ENCODE data around the gene FCAMR. TPM values are rescaled to one million over a fixed set of nuclear protein-coding genes. Genes with fewer than 3 reads are reported as not detected.

Gene FCAMR
- polyA plus RNA-seq, 3 donors, result 6.8 to 10.5 (median 9.5) TPM

DNA sequence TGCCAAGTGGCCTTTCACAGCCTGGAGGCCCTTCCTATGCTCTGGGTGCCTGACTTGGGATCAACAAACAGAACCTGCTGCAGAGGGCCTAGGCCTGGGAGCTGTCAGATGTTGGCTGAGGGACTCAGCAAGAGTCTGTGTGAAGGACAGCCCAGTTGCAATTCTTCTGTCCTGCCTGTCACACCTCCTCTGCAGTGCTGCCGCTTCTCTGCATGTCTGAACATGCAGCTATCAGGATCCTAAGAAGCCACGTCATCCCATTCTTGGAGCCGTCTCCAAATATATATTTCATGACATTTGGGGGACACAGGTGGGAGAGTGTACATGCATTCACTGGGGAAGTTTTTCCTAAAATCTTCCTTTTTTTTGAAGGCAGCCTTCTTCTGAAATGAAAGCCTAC is 8.6 kb downstream of the FCAMR start:
- DNase-seq, result no peak

- no peak for DNase-seq
Observed at GRCh38 chr1:206960676-206961386, 9.4 kb downstream of the FCAMR start.

- DNase-seq, result no peak
Observed at GRCh38 chr1:206958144-206958543, 12.1 kb downstream of the FCAMR start.

- DNase-seq, result no peak
Observed at GRCh38 chr1:206957639-206958038, 12.6 kb downstream of the FCAMR start.

DNA sequence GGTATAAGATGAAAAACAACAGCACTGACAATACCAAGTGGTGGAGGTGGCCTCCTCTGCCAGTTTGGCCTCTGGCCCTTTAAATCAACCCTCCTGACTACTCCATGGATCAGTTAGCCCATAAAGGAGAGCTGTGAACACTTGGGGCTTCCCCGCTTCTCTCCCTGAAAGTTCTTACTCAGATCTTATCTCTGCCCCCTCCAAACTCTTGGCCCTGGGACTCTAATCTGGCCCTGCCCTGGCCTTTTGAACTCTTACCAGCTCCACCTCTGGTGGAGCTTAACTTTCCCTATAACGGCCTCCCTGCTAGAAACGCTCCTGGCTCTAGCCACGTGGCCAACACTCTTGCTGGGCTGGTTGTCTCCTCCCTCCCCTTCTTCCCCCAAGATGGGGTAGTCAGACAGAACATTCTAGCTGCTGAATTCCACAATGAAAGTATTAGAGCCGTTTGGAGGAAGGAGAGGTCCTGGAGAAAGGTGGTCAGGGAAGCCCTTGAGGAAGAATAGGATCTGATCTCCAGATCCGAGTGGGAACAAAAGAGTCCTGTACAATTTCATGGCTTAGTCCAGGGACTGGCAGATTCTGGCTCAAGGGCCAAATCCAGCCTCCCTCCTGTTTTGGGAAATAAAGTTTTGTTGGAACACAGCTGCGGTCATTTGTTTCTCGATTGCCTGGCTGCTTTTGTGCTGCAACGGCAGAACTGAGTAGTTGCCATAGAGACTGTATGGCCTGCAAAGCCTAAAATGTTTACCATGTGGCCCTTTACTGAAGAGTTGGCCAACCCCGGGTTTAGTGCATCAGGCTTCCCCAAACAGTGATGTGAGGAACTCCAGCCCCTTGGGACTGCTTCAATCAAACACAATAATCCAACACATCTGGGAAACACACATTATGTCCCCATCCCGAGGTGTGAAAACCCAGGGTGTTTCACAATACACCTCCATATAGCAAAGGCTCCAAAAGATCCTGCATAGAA is 14.5 kb downstream of the FCAMR start:
- no peak for DNase-seq

DNA sequence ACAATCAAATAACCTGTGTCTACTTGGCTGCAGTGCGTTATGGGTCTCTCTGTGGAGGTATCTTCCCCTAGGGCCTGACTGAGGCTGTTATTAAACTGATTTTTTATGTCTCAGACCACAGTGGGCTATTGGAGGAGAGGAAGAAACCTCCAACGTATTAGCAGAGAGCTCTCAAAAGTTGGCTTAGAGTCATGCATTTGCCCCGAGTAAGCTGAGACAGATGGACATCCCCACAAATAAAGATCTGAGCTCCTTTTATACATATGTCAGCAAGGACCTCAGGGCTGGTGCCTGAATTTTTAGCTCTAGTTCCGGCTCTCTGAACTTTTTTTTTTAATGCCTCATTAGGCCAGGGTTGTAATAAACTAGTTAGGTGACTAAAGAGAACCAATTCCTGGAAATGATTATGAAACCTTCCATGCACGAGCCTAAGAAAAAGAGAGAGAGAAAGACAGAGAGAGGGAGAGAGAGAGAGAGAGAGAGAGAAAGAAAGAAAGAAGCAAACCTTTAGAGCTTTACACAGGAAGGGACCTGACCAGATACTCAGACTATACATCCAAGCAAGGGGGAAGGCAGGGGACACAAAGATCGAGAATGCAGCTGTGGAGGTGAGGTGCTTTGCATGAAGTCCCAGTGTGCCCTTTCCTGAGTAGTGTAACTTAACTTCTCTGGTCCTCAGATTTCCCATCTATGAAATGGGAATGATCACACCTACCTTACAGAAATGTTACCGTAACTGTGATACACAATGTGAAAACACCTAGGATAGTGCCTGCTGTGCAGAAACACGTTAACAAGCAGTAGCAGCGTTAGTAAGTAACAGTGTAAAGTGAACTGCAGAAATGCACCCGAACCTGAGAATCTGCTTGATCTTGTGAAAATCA is 15.6 kb downstream of the FCAMR start:
- peak; percentile 51 for DNase-seq

DNA sequence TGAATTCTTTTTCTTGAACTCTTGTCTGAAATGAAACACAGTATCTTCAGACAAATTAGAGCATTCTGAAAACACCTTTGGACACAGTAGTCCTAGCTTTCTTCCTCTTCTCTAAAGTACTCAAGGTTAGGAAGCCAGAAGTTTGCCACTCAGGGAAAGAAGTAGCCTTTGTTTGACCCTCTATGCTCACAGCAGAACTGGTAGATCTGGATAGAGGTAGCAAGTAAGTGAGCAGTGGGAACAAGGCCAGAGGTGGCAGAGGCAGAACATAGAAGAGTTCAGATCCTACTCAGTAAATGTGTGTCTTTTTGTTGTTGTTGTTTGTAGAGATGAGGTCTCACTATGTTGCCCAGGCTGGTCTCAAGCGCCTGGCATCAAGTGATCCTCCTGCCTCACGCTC is 16.6 kb downstream of the FCAMR start:
- no peak for DNase-seq

DNA sequence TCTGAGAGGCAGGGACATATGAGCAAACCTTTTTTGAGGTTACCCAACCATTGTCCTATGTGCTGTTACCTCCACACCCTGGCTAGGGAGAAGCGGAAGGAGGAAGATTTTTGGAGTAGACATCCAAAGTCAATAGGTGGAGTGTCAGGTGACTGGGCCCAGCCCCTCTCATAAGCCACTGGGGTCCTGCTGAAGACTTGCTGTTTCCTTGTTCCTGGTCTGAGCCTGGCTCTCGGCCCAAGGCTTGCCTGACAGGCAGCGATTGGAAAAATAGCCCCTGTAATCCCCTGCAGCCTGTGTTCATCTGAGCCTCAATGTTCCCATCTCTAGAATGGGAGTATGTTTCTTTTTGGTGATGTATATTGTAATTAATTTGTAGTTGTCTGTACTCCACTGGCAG is 17.1 kb downstream of the FCAMR start:
- no peak for DNase-seq

GRCh38 chr1:206952171-206952570 is 18.1 kb downstream of the FCAMR start:
- no peak for DNase-seq

- DNase-seq, result peak; percentile 66
Observed at GRCh38 chr1:206951318-206952100, 18.8 kb downstream of the FCAMR start.

DNA sequence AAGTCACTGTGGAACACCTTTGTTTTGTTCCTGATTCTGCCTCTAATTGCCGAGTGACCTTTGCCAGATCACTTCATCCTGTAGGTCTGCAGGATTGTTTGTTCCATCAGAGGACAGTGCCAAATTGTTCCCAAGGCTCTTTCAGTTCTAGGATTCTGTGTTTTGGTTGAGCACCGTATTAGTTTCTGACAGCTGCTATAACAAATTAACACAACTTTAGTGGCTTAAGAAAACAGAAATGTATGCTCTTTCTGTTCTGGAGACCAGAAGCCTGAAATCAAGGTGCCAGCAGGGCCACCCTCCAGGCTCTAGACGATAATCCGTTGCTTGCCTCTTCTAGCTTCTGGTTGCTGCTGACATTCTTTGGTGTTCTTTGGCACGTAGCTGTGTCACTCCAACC is 20.6 kb downstream of the FCAMR start:
- DNase-seq, result no peak

DNA sequence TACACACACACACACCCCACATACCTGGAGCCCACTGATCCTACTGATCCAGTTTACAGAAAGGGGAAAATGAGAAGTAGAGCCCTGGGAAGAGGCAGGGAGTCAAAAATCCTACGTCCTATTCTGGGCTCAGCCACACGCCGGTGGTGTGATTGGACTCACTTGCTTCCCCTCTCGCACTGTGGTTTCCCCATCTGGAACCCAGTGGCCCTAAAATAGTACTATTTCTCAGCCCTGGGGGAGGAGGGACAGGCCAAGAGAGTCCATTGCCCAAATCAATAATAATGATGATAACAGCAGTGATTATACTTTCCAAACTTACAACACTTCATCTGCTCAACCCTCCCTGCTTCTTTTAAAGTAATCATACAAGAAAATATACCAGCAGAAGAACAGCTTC is 21.1 kb downstream of the FCAMR start:
- no peak for DNase-seq

GRCh38 chr1:206947255-206947654 is 23.0 kb downstream of the FCAMR start:
- DNase-seq, result no peak

DNA sequence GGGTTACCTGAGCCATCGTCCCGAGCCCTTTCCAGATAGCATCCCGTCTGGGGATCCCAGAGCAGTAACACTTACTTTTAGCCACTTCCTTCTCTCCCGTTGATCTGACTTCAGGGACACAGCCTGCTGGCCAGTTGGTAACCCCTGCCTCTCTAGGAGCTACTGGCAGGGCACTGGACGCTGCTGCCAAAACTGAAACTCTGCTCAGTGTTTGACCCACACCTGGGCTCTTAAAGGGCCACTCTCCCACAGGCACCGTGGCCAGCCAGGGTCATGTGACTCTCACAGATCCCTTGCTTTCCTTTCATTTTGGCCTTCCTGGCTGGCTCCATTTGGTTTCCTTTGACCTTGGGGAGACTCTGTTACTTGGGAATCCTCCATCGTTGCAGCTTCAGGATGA is 24.0 kb downstream of the FCAMR start, which contains the start of gene PIGR:
Gene PIGR (minus strand): TSS at position 206 of the 400 bp plus-strand sequence. CDS start 5,935 bp downstream, outside the sequence.
- DNase-seq, result no peak

GRCh38 chr1:206945779-206946178 is 24.5 kb downstream of the FCAMR start:
- DNase-seq, result no peak

- no peak for DNase-seq
Observed at GRCh38 chr1:206944703-206945102, 25.6 kb downstream of the FCAMR start.

DNA sequence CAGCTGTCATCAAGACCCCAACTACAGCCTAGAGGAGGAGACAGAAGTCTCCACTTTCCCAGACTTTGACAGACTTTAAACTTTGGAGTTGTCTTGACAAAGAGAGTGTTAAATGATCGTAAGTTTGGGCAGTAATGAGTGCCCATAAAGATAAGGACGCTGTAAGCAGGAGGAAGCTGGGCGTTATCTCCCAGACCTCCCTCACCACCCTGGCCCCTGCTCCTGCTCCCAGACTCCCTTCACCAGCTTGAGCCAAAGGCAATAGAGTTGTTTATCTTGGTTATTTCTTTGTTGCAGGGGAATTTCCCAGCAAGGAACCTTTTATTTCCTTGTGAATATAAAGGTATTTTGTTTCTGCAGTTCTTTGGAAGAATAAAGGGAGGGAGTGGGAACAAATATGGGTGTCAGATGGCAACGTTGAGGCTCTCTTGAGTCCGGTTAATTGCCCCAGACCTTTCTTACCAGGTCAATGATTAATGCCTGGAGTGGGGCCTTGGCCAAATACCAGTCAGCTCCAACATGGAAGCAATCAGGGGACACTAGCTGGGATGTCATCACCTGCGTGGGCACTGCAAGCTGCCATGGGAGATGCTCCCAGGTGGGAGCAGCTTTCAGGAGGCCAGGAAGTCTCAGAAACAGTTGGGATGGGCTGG is 28.4 kb downstream of the FCAMR start:
- DNase-seq, result no peak

DNA sequence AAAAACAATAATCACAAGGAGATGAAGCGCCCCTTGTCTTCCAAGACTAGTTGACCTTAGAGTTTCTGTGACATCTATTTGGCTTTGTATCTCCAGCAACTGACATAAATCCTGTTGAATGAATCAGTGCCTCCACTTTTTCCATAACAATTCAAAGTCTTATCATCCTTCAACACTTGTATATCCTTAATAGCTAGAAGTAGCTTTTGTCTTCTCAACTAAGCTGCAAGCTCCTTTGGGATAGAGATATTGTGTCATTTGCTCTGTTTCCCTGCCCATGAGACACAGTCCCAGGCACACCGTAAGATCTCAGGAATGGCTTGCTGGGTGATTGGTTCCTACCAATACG is 29.7 kb downstream of the FCAMR start:
- no peak for DNase-seq

- DNase-seq, result no peak
Observed at GRCh38 chr1:206939841-206940587, 30.2 kb downstream of the FCAMR start.

DNA sequence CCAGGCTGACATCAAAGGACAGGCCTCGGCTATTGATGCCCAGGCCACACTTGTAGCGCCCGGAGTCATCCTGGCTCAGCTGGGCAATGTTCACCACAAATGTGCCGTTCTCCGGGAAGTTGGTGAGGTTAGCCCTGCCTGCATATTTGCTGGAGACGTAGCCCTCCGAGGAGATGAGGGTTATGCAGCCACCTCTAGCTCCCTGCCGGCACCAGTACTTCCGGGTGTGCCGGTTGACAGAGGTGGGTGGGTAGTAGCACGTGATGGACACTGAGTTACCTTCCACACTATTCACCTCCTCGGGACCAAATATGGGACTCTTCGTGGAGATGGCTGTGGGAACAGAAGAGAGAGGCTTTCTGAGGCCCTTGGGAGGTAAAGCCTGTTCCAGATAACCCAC is 31.1 kb downstream of the FCAMR start:
- DNase-seq, result no peak

All from renal pelvis (tissue), 4 donors.